ENCODE measurements around the gene WDR54.

DNA sequence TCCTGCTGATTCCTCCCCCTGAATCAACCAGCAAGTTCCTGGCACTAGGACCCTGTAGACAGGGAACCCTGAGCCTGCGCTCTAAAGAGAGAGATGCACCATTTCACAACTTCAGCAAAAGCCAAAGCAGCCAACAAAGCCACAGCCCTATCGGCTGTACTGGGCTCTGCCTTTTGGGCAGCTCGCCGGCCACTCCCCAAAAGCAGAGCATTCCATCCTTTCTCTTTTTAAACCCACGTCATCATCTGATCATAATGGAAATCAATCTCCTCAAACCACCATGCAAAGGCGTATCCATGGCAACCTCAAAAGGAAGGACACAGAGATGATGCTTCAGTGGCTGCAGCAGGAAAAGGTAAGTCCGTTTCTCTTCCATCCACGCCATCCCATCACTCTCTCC lies 36.1 kb upstream of the WDR54 start:
- TF ChIP-seq, protein P1, sequence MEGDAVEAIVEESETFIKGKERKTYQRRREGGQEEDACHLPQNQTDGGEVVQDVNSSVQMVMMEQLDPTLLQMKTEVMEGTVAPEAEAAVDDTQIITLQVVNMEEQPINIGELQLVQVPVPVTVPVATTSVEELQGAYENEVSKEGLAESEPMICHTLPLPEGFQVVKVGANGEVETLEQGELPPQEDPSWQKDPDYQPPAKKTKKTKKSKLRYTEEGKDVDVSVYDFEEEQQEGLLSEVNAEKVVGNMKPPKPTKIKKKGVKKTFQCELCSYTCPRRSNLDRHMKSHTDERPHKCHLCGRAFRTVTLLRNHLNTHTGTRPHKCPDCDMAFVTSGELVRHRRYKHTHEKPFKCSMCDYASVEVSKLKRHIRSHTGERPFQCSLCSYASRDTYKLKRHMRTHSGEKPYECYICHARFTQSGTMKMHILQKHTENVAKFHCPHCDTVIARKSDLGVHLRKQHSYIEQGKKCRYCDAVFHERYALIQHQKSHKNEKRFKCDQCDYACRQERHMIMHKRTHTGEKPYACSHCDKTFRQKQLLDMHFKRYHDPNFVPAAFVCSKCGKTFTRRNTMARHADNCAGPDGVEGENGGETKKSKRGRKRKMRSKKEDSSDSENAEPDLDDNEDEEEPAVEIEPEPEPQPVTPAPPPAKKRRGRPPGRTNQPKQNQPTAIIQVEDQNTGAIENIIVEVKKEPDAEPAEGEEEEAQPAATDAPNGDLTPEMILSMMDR (IDR thresholded peaks at IDR 0.05; ENCODE audit: low read depth, low read length): no peak
- no peak for TF ChIP-seq EZH2phosphoT487 (IDR thresholded peaks at IDR 0.05; ENCODE audit: low read depth)
